ENCODE data around the gene GMPR2. TPM values are rescaled to one million over a fixed set of nuclear protein-coding genes. Genes with fewer than 3 reads are reported as not detected.

Gene GMPR2
- total and polyA plus RNA-seq, 2 experiments from 2014 or later: 69.6 to 83.4 TPM

DNA sequence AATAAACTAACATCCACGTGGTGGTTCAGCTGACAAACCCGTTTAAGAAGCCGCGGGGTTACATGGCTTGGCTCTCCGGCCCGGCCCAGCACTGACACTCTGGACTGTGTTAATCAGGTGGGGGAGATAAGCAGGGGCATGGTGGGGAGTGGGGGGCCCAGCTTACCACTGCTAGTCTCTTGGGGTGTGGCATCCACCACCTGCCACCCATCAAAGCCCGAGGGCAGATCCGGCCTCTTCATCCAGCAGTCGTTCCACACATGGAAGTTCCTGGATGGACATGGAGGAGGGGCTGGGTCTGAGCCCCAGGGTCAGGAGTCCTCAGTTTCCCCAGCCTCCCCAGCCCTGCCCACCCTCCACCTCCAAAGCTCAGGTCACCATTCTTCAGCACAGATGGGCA, 25.4 kb downstream of the GMPR2 start:
- no peaks in the 10 kb centered on the region for H3K9me2 ChIP-seq (replicated peaks; ENCODE audit: insufficient read depth)

GRCh38 chr14:24258548-24259265, 26.0 kb downstream of the GMPR2 start:
- Histone ChIP-seq H3K4me2 (no peak overlapping the region), H3K9me3 (ENCODE audit: low read depth) (no peaks in the 10 kb centered on the region), H3K4me3 (no peak overlapping the region), H3K27ac (no peak overlapping the region), H4K20me1 (ENCODE audit: insufficient read depth, poor library complexity, severe bottlenecking) (no peaks in the 10 kb centered on the region), H3K9me2 (replicated peaks; ENCODE audit: insufficient read depth) (no peaks in the 10 kb centered on the region), H3K27me3 (no peaks in the 10 kb centered on the region), H3K36me3 (replicated peaks; ENCODE audit: insufficient read depth, low read depth) (no peaks in the 10 kb centered on the region), H3K79me2 (no peaks in the 10 kb centered on the region), H2AFZ (no peak overlapping the region), H3K4me1 (ENCODE audit: insufficient read depth) (no peaks in the 10 kb centered on the region)
- WGBS (ENCODE audit: low lambda C conversion rate, missing lambda C conversion rate): 90% methylated on average over 18 of the region's 18 CpGs
- TF ChIP-seq EZH2 (IDR thresholded peaks at IDR 0.05; ENCODE audit: borderline replicate concordance) (no peak), EZH2phosphoT487 (IDR thresholded peaks at IDR 0.05; ENCODE audit: low read depth, severe bottlenecking, unreplicated experiment) (no peak)
- TF ChIP-seq, protein P1, sequence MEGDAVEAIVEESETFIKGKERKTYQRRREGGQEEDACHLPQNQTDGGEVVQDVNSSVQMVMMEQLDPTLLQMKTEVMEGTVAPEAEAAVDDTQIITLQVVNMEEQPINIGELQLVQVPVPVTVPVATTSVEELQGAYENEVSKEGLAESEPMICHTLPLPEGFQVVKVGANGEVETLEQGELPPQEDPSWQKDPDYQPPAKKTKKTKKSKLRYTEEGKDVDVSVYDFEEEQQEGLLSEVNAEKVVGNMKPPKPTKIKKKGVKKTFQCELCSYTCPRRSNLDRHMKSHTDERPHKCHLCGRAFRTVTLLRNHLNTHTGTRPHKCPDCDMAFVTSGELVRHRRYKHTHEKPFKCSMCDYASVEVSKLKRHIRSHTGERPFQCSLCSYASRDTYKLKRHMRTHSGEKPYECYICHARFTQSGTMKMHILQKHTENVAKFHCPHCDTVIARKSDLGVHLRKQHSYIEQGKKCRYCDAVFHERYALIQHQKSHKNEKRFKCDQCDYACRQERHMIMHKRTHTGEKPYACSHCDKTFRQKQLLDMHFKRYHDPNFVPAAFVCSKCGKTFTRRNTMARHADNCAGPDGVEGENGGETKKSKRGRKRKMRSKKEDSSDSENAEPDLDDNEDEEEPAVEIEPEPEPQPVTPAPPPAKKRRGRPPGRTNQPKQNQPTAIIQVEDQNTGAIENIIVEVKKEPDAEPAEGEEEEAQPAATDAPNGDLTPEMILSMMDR (IDR thresholded peaks at IDR 0.05; ENCODE audit: poor library complexity): no peak
- no peak for DNase-seq (ENCODE audit: low spot score)

More for the DNA sequence above, 25.4 kb downstream of the GMPR2 start:
- no peaks in the 10 kb centered on the region for H3K79me2 ChIP-seq
- no peaks in the 10 kb centered on the region for H3K27me3 ChIP-seq
- no peak for TF ChIP-seq EZH2phosphoT487 (IDR thresholded peaks at IDR 0.05; ENCODE audit: low read depth, severe bottlenecking, unreplicated experiment)
- TF ChIP-seq EZH2 (IDR thresholded peaks at IDR 0.05; ENCODE audit: borderline replicate concordance): no peak
- TF ChIP-seq, protein P1 (IDR thresholded peaks at IDR 0.05; ENCODE audit: poor library complexity): no peak
- H3K27ac ChIP-seq: no peak overlapping the region
- H3K4me1 ChIP-seq (ENCODE audit: insufficient read depth): no peaks in the 10 kb centered on the region
- H4K20me1 ChIP-seq (ENCODE audit: insufficient read depth, poor library complexity, severe bottlenecking): no peaks in the 10 kb centered on the region
- H3K4me2 ChIP-seq: no peak overlapping the region
- H3K36me3 ChIP-seq (replicated peaks; ENCODE audit: insufficient read depth, low read depth): no peaks in the 10 kb centered on the region
- WGBS (ENCODE audit: low lambda C conversion rate, missing lambda C conversion rate): 89% methylated on average over 6 of the region's 9 CpGs
- H3K9me3 ChIP-seq (ENCODE audit: low read depth): no peaks in the 10 kb centered on the region
- no peak for DNase-seq (ENCODE audit: low spot score)
- H2AFZ ChIP-seq: no peak overlapping the region
- H3K4me3 ChIP-seq: no peak overlapping the region

DNA sequence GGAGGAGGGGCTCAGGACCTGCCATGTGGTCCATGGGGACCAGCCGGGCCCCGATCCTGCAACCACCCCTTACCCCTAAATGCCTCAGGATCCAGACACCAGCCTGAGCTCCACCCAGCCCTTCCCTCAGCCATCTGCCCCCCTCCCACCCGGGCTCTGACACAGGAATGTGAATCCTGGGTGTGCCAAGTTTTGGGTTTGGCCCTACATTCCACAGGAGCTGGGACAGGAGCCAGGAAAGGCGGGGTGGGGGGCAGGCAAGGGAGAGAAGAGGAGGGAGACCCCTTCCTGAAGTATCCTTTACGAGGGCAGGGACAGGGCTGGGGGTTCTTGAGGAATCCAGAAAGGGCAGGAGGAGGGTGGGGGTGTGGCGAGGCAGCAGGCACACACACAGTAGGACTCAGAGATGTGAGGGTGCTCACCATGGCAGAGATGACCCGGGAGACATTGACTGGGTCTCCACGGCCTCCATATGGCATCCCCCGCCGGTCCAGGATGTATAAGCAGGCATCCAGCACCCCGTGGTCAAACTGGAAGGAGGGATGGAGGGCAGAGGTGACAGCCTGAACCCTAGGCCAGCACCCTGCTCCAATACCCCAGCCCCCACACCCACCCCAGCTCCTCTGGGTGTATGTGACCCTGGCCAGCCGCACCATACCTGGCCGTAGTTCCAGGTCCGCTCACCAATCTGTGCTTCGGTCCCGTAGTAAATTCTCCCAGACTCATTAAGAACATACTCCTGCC, 26.7 kb downstream of the GMPR2 start:
- Histone ChIP-seq H3K9me3 (ENCODE audit: low read depth) (no peaks in the 10 kb centered on the region), H3K9me2 (replicated peaks; ENCODE audit: insufficient read depth) (no peaks in the 10 kb centered on the region), H3K27me3 (no peaks in the 10 kb centered on the region), H3K4me3 (no peak overlapping the region), H2AFZ (no peak overlapping the region), H3K27ac (no peak overlapping the region), H3K36me3 (replicated peaks; ENCODE audit: insufficient read depth, low read depth) (no peaks in the 10 kb centered on the region), H4K20me1 (ENCODE audit: insufficient read depth, poor library complexity, severe bottlenecking) (no peaks in the 10 kb centered on the region), H3K4me2 (no peak overlapping the region), H3K79me2 (no peaks in the 10 kb centered on the region), H3K4me1 (ENCODE audit: insufficient read depth) (no peaks in the 10 kb centered on the region)
- WGBS (ENCODE audit: low lambda C conversion rate, missing lambda C conversion rate): 84% methylated on average over 10 of the region's 16 CpGs
- TF ChIP-seq, protein P1 (IDR thresholded peaks at IDR 0.05; ENCODE audit: poor library complexity): no peak
- TF ChIP-seq EZH2phosphoT487 (IDR thresholded peaks at IDR 0.05; ENCODE audit: low read depth, severe bottlenecking, unreplicated experiment) (no peak), EZH2 (IDR thresholded peaks at IDR 0.05; ENCODE audit: borderline replicate concordance) (no peak)
- no peak for DNase-seq (ENCODE audit: low spot score)

Data from hepatocyte (in vitro differentiated cells).